Panc1 (cell line): ENCODE data around the gene MYH10. TPM values are rescaled to one million over a fixed set of nuclear protein-coding genes. Genes with fewer than 3 reads are reported as not detected.

Experiments
- ATAC-seq: fragments of 200-7000 bp; cut with Tn5 transposase; 2 replicates; pipeline ENCODE4 v1.9.1; 2020; ENCODE audit warnings: mild to moderate bottlenecking, moderate library complexity
- BruUV-seq: library from RNA; stranded (reverse); fragments of 400-500 nt; replicated peaks from 2 replicates; lab custom pipeline; 2021; lab: Mats Ljungman, UMichigan
- CTCF ChIA-PET: fragments of 300-600 bp; sonication (Branson Sonifier 250); formaldehyde crosslinking; loops from one replicate; lab custom pipeline; 2022; ENCODE audit warnings: antibody characterized with exemption; lab: Charles Lee
- POLR2A ChIA-PET: fragments of 300-600 bp; sonication (Branson Sonifier 250); formaldehyde crosslinking; loops from one replicate; lab custom pipeline; 2022; ENCODE audit warnings: antibody characterized with exemption; lab: Charles Lee
- DNase-seq: peaks from one replicate; pipeline ENCODE4 v3.0.0-alpha.2; 2010; ENCODE audit warnings: low read depth, low spot score
- H3K27ac ChIP-seq: 2 replicates; pipeline ENCODE4 v1.5.1; 2011; ENCODE audit warnings: mild to moderate bottlenecking, low read length, inconsistent platforms
- H3K27me3 ChIP-seq: fragments of 200-500 bp; sonication (Bioruptor generic); 2 replicates; pipeline ENCODE4 v1.6.0; 2014; ENCODE audit warnings: low read length, inconsistent platforms; ENCODE audit not compliant: control insufficient read depth, insufficient read depth
- H3K36me3 ChIP-seq: fragments of 200-500 bp; sonication (Bioruptor generic); 2 replicates; pipeline ENCODE4 v1.5.1; 2014; ENCODE audit warnings: inconsistent platforms, mild to moderate bottlenecking, low read length, moderate library complexity; ENCODE audit not compliant: control insufficient read depth, insufficient read depth
- H3K4me1 ChIP-seq: 2 replicates; pipeline ENCODE4 v1.5.1; 2011; ENCODE audit warnings: inconsistent platforms, mild to moderate bottlenecking, low read length, moderate library complexity; ENCODE audit not compliant: control insufficient read depth, insufficient read depth
- H3K4me3 ChIP-seq, 2 experiments: 2 replicates each; pipeline ENCODE4 v1.5.1; 2011 to 2012; ENCODE audit warnings: low read depth in 2 of 2, low read length in 2 of 2, mild to moderate bottlenecking in 2 of 2, inconsistent platforms in 1 of 2, moderate library complexity in 1 of 2
- H3K9me3 ChIP-seq: fragments of 200-500 bp; sonication (Bioruptor generic); 2 replicates; pipeline ENCODE4 v1.5.1; 2014; ENCODE audit warnings: low read depth, mild to moderate bottlenecking, inconsistent platforms, low read length, moderate library complexity; ENCODE audit not compliant: control insufficient read depth, insufficient read depth
- POLR2AphosphoS5 ChIP-seq: IDR thresholded peaks from 2 replicates; pipeline ENCODE4 v1.6.1; 2012; ENCODE audit warnings: mild to moderate bottlenecking, low read depth, low read length, moderate library complexity
- SIN3A ChIP-seq: IDR thresholded peaks from 2 replicates; pipeline ENCODE4 v1.6.1; 2012; ENCODE audit warnings: low read depth, mild to moderate bottlenecking, low read length, moderate library complexity, borderline replicate concordance; ENCODE audit not compliant: insufficient read depth
- TCF7L2 ChIP-seq: IDR thresholded peaks from 2 replicates; pipeline ENCODE4 v1.6.1; 2011; ENCODE audit warnings: mild to moderate bottlenecking, low read depth, low read length, inconsistent platforms
- in situ Hi-C: cut with HindIII; loops from 2 replicates; pipeline ENCODE4 v1.10.0; 2016; ENCODE audit warnings: low sequenced_read_pairs, low pct_unique_long_range_greater_than_20kb
- intact Hi-C: fragments of 100-400 bp; cut with micrococcal nuclease; formaldehyde crosslinking; loops from one replicate; pipeline ENCODE4 v1.10.0; 2022; ENCODE audit not compliant: unreplicated experiment
- total RNA-seq: library from RNA; stranded (reverse); gene quantifications from one replicate; pipeline ENCODE4 v1.2.1, GENCODE V29; 2021; ENCODE audit not compliant: unreplicated experiment
- TF ChIP-seq, protein P1 (sequence below): fragments of 450-650 bp; IDR thresholded peaks from 2 replicates; pipeline ENCODE4 v1.5.1; 2017; ENCODE audit warnings: mild to moderate bottlenecking
- TF ChIP-seq, protein P2 (sequence below), 2 experiments: IDR thresholded peaks; 2 replicates each; pipeline ENCODE4 v1.6.1; 2011 to 2012; ENCODE audit warnings: low read depth in 2 of 2, control low read depth in 1 of 2, low read length in 1 of 2, mild to moderate bottlenecking in 1 of 2, moderate library complexity in 1 of 2; ENCODE audit not compliant: insufficient read depth in 1 of 2

The MYH10 gene
- total RNA-seq, 1 experiment from 2014 or later = 36.5 TPM

DNA sequence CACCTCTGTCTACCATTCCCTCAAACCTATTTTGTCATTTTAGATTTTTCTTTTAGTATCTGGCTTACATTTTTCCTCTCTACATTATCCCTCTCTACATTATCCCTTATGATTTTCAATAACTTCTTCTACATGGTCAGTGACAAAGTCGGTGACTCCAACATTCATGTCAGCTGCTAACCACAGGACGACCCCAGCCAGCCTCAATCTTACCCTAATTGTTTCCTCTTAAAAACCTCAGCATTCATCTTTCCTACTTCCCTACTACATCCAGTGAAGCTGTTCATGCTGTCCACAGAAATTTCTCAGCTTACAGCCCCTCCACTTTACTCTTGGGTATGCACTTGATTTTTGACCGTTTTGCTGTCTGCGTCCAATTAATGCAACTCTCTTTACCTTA is 8.3 kb downstream of the MYH10 start:
- Histone ChIP-seq H3K36me3 (no peaks in the 10 kb centered on the region), H3K9me3 (no peaks in the 10 kb centered on the region), H3K27ac (no peak overlapping the region), H3K4me1 (no peaks in the 10 kb centered on the region), H3K27me3 (no peaks in the 10 kb centered on the region), H3K4me3 (no peak overlapping the region)
- in situ Hi-C loops (no loop called here), intact Hi-C loops (no loop called here)
- DNase-seq (no peak), ATAC-seq (no peak)
- ChIA-PET CTCF (interaction anchor here (0.5 kb wide), 1 partner anchor 356 kb away, joined by 3 read pairs; no protein-coding TSS in a partner anchor), POLR2A (no interaction called here)
- BruUV-seq = no TSS peak
- TF ChIP-seq POLR2AphosphoS5 = no peak
- no peak for TF ChIP-seq TCF7L2

DNA sequence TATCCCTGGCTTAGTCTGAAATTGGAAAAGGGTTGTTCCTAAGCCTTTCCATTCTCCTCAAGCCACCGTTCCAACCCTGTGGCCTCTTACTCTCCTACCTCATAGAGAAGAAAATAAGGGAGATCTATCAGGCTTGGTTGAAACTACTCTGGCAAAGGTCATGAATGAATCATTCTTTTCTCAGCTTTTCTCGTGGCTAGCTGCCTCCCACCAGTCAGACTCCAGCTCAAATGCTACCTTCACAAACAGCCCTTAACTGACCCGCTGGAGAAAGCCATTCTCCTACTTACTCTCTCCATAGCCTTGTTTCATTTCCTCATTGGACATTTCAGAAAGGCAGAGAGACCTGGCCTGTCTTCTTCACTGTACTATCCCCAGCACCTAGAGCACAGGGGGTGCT is 8.9 kb downstream of the MYH10 start:
- ChIA-PET CTCF (no interaction called here), POLR2A (no interaction called here)
- Histone ChIP-seq H3K4me1 (no peaks in the 10 kb centered on the region), H3K9me3 (no peaks in the 10 kb centered on the region), H3K36me3 (no peaks in the 10 kb centered on the region), H3K27ac (no peak overlapping the region), H3K27me3 (no peaks in the 10 kb centered on the region), H3K4me3 (no peak overlapping the region)
- BruUV-seq = no TSS peak
- in situ Hi-C loops = no loop called here
- ATAC-seq (no peak), DNase-seq (no peak)
- intact Hi-C loops = no loop called here
- TF ChIP-seq SIN3A = no peak
- TF ChIP-seq, protein P1, sequence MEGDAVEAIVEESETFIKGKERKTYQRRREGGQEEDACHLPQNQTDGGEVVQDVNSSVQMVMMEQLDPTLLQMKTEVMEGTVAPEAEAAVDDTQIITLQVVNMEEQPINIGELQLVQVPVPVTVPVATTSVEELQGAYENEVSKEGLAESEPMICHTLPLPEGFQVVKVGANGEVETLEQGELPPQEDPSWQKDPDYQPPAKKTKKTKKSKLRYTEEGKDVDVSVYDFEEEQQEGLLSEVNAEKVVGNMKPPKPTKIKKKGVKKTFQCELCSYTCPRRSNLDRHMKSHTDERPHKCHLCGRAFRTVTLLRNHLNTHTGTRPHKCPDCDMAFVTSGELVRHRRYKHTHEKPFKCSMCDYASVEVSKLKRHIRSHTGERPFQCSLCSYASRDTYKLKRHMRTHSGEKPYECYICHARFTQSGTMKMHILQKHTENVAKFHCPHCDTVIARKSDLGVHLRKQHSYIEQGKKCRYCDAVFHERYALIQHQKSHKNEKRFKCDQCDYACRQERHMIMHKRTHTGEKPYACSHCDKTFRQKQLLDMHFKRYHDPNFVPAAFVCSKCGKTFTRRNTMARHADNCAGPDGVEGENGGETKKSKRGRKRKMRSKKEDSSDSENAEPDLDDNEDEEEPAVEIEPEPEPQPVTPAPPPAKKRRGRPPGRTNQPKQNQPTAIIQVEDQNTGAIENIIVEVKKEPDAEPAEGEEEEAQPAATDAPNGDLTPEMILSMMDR = no peak
- TF ChIP-seq TCF7L2 = no peak
- no peak for TF ChIP-seq POLR2AphosphoS5
- TF ChIP-seq, protein P2, sequence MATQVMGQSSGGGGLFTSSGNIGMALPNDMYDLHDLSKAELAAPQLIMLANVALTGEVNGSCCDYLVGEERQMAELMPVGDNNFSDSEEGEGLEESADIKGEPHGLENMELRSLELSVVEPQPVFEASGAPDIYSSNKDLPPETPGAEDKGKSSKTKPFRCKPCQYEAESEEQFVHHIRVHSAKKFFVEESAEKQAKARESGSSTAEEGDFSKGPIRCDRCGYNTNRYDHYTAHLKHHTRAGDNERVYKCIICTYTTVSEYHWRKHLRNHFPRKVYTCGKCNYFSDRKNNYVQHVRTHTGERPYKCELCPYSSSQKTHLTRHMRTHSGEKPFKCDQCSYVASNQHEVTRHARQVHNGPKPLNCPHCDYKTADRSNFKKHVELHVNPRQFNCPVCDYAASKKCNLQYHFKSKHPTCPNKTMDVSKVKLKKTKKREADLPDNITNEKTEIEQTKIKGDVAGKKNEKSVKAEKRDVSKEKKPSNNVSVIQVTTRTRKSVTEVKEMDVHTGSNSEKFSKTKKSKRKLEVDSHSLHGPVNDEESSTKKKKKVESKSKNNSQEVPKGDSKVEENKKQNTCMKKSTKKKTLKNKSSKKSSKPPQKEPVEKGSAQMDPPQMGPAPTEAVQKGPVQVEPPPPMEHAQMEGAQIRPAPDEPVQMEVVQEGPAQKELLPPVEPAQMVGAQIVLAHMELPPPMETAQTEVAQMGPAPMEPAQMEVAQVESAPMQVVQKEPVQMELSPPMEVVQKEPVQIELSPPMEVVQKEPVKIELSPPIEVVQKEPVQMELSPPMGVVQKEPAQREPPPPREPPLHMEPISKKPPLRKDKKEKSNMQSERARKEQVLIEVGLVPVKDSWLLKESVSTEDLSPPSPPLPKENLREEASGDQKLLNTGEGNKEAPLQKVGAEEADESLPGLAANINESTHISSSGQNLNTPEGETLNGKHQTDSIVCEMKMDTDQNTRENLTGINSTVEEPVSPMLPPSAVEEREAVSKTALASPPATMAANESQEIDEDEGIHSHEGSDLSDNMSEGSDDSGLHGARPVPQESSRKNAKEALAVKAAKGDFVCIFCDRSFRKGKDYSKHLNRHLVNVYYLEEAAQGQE (IDR thresholded peaks at IDR 0.05; ENCODE audit: insufficient read depth in 1 of 2, low read depth in 2 of 2, low read length in 1 of 2) = no peak

DNA sequence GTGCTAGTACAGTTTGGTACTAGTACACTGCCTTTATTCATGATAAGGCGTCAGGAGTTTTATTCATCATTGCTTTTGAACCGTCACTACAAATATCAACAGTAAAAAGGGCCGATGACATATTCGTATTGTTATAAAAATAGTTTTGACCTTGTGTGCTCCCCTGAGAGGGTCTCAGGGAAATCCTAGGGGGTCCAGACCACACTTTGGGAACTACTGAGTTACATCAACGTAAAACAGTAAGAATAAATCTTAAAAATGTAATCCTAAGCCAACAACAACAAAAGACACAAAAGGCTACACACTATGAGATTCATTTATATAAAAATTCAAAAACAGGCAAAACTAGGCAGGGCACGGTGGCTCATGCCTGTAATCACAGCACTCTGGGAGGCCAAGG is 11.2 kb downstream of the MYH10 start:
- intact Hi-C loops (no loop called here), in situ Hi-C loops (no loop called here)
- no peaks in the 10 kb centered on the region for H3K27me3 ChIP-seq
- no TSS peak for BruUV-seq
- H3K4me1 ChIP-seq = no peaks in the 10 kb centered on the region; the same call in 1 of the 2 replicates
- no peaks in the 10 kb centered on the region for H3K9me3 ChIP-seq
- TF ChIP-seq, protein P2 (IDR thresholded peaks at IDR 0.05; ENCODE audit: insufficient read depth in 1 of 2, low read depth in 2 of 2, low read length in 1 of 2) = no peak
- TF ChIP-seq SIN3A (no peak), TCF7L2 (no peak), POLR2AphosphoS5 (no peak)
- TF ChIP-seq, protein P1 = no peak
- no peak for ATAC-seq
- POLR2A ChIA-PET = no interaction called here
- DNase-seq = no peak
- H3K4me3 ChIP-seq = no peak overlapping the region
- no peak overlapping the region for H3K27ac ChIP-seq
- CTCF ChIA-PET = no interaction called here
- no peaks in the 10 kb centered on the region for H3K36me3 ChIP-seq
